Stomach (tissue), 4 donors: Measurements from ENCODE around the gene PRKCB.

Experiments used
- CTCF ChIP-seq, 7 experiments: fragments of 450-650 bp in 4 of 7; fragments of 200-600 bp in 3 of 7; sonication (generic) in 3 of 7; IDR thresholded peaks; one replicate each; pipeline ENCODE4 v1.5.1; 2016 to 2019; ENCODE audit warnings: antibody characterized with exemption in 7 of 7, control low read depth in 2 of 7, mild to moderate bottlenecking in 1 of 7
- POLR2A ChIP-seq, 4 donors: fragments of 450-650 bp; IDR thresholded peaks; one replicate each; pipeline ENCODE4 v1.6.1; 2016; ENCODE audit warnings: antibody characterized with exemption in 4 of 4, control low read depth in 2 of 4, mild to moderate bottlenecking in 1 of 4, moderate library complexity in 1 of 4

DNA sequence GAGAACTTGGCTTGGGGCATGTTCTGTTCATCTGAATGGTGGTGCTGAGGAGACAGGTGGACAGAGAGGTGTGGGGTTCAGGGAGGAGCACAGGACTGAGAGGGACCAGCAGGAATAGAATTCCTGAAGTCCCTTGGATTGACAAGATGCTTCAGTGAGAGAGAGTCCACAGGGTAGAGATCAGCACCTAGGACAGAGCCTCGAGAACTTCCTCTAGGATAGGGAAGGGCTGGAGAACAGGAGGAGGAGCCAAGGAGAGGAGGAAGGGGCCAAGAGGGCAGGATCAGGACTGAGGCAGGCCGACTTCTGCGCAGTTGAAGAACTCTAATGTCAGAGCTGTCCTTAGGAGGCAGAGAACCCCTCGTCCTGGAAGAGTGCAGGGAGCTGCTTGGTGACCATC lies 138.4 kb downstream of the PRKCB start:
- TF ChIP-seq CTCF (IDR thresholded peaks at IDR 0.05) (no peak), POLR2A (IDR thresholded peaks at IDR 0.05) (no peak)
